Neutrophil (primary cell): ENCODE measurements around the gene CREB3L1.

Source experiments
- H3K27ac ChIP-seq: fragments of 200-600 bp; sonication (generic); 2 replicates; pipeline ENCODE4 v1.5.1; 2016; ENCODE audit warnings: mild to moderate bottlenecking, moderate library complexity
- H3K27me3 ChIP-seq: fragments of 200-600 bp; sonication (generic); 2 replicates; pipeline ENCODE4 v1.6.0; 2016; ENCODE audit warnings: mild to moderate bottlenecking
- H3K36me3 ChIP-seq: fragments of 200-600 bp; sonication (generic); 2 replicates; pipeline ENCODE4 v1.5.1; 2017
- H3K4me1 ChIP-seq, 2 experiments: fragments of 200-600 bp in 1 of 2; sonication (generic) in 1 of 2; 1 replicate in 1 of 2; 2 replicates in 1 of 2; pipeline versions ENCODE4 v1.5.1 to v1.6.1; 2013 to 2016; ENCODE audit warnings: low read depth in 1 of 2, low read length in 1 of 2, mild to moderate bottlenecking in 1 of 2, moderate library complexity in 1 of 2; ENCODE audit not compliant: control insufficient read depth in 1 of 2, insufficient read depth in 1 of 2
- H3K4me3 ChIP-seq, 2 experiments: fragments of 200-600 bp in 1 of 2; sonication (generic) in 1 of 2; 1 replicate in 1 of 2; 2 replicates in 1 of 2; pipeline ENCODE4 v1.5.1; 2013 to 2016; ENCODE audit warnings: low read depth in 1 of 2, low read length in 1 of 2, mild to moderate bottlenecking in 1 of 2, moderate library complexity in 1 of 2
- H3K9me3 ChIP-seq: fragments of 200-600 bp; sonication (generic); 2 replicates; pipeline ENCODE4 v1.5.1; 2016
- TF ChIP-seq, protein P1 (sequence below): fragments of 200-600 bp; sonication (generic); IDR thresholded peaks from 2 replicates; pipeline ENCODE4 v1.5.1; 2016; ENCODE audit warnings: antibody characterized with exemption

The CREB3L1 gene

DNA sequence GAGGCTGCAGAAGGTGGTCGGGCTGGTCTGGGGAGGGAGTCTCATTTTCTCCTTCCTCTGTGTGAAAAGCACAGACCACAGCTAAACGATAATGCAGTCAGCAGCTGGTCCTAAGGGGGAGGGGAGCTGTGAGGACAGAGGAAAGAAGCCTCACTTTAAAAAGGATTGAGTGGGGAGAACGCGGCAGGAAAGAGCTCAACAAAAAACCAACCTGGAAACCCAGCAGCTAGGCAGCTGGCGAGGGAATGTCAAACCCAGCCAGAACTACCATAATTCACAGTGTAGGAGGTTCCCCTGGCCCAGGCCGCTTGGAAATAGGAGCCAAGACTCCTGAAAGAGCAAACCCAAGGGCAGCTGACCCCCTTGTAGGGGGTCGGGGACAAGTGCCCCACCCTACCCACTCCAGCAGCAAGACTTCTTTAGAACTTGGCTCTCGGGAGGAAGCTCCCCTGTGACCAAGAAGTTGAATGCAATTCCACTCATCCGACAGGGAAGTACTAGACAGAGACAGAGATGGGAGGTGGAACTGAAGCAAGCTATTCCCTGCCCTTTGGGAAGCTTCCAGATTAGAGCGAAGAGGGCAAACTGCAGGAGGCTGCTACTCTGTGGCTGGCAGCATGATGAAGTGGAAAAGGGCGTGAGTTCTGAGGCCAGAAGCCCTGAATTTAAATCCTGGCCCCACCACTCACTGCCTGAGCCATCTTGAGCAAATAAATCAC lies 53.3 kb downstream of the CREB3L1 start:
- TF ChIP-seq, protein P1, sequence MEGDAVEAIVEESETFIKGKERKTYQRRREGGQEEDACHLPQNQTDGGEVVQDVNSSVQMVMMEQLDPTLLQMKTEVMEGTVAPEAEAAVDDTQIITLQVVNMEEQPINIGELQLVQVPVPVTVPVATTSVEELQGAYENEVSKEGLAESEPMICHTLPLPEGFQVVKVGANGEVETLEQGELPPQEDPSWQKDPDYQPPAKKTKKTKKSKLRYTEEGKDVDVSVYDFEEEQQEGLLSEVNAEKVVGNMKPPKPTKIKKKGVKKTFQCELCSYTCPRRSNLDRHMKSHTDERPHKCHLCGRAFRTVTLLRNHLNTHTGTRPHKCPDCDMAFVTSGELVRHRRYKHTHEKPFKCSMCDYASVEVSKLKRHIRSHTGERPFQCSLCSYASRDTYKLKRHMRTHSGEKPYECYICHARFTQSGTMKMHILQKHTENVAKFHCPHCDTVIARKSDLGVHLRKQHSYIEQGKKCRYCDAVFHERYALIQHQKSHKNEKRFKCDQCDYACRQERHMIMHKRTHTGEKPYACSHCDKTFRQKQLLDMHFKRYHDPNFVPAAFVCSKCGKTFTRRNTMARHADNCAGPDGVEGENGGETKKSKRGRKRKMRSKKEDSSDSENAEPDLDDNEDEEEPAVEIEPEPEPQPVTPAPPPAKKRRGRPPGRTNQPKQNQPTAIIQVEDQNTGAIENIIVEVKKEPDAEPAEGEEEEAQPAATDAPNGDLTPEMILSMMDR, result no peak
- Histone ChIP-seq H3K27me3 (peaks cover 52% of the 10 kb centered on the region), H3K36me3 (no peaks in the 10 kb centered on the region), H3K9me3 (no peaks in the 10 kb centered on the region), H3K4me1 (peaks cover 57 to 72% of the 10 kb centered on the region in 2 experiments), H3K4me3 (no peak overlapping the region), H3K27ac (no peak overlapping the region)

DNA sequence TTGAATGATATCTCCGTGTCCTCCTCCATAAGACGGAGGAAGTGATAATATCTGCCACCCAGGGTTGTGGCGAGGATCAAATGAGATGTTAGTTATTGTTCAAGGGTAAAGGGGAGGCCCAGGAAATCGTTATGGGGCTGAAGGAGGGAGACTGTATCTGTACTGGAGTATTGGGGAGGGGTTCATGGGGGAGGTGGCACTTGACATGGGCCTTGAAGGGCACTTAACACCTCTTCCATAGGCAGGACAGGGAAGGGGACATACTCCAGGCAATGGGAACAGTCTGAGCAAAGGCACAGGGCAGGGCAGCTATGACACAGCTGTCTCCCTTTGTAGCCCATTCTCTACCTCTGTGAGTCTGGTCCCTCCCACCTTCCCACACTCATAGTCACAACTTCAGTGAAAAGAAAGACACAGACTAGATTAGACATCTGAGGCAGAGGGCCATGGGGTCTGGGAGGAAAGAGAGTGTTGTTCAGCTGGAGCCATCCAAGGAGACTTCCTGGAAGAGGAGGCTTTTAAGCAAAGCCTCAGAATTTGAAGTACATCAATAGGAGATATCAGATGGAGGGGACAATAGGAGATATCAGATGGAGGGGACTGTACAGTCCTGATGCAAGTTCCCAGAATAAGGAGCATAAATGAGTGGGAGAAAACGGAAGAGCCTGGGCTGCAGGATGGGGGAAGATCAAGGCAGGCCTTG lies 54.0 kb downstream of the CREB3L1 start:
- H3K4me1 ChIP-seq, result peaks cover 63 to 77% of the 10 kb centered on the region in 2 experiments
- peaks cover 52% of the 10 kb centered on the region for H3K27me3 ChIP-seq
- H3K27ac ChIP-seq, result no peak overlapping the region

DNA sequence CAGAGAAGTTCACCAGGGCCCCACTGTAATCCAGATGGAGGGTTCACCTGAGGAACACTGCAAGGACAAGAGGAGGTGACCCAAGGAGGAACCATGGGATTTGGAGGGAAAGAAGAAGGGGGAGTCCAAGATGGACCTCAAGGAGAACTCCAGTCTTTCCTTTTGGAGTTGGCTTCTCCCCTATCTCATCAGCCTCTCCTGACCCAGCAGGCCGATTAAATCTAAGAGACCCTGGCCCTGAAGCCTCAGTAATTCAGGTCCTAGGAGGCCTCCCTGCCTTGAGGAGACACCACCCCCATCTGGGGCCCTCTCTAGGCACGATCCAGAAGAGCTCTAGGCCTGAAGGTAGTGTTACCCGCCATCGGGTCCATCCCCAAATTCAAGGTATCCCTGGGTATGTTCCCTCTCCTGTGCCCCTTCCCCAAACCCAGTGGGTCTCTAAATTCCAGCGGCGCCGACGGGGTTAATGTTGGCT lies 54.7 kb downstream of the CREB3L1 start:
- Histone ChIP-seq H3K27me3 (peaks cover 52% of the 10 kb centered on the region), H3K4me3 (peak overlapping the region in 1 of 2 experiments; percentile 64), H3K4me1 (peaks cover 63 to 77% of the 10 kb centered on the region in 2 experiments), H3K9me3 (no peaks in the 10 kb centered on the region), H3K36me3 (no peaks in the 10 kb centered on the region), H3K27ac (no peak overlapping the region)
- TF ChIP-seq, protein P1, result no peak

More for the DNA sequence above, 54.0 kb downstream of the CREB3L1 start:
- no peaks in the 10 kb centered on the region for H3K36me3 ChIP-seq
- no peak overlapping the region for H3K4me3 ChIP-seq
- TF ChIP-seq, protein P1, result no peak
- H3K9me3 ChIP-seq, result no peaks in the 10 kb centered on the region

DNA sequence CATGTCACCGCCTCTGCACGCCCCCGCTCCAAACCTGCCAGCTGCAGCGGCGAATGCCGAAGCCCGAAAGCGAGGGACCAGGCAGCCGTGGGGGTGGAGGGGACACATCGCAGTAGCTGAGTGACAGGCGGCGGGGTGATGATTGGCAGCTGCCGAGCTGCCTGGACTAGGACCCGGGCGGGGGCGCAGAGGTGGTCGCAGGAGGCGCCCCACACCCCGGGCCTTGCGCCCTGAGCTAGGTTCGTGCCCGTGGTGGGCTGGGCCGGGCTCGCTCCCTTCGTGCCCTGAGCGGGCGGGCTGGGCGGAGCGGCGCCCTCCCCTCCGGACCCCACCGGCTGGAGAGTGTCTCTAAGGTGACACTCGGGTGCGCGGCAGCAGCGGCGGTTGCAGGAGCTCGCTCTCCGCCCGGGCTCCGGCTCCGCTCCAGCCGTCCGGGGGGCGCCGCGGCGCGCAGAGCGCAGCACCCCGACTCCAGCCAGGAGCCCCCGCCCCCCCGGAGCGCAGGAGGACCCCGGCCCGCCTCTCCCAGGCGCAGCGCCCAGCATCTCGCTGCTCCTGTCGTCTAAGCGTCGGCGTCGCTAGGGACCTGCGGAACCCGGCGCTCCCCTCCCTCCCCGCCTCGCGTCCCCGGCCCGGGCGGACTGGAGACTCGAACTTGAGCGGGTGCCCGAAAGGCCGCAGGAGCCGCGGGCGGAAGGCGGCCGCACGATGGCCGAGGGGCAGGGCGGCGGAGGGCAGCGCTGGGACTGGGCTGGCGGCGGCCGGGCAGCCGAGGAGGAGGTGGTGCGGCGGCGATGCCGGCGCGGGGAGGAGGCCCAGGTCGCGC lies 55.3 kb downstream of the CREB3L1 start:
- H3K36me3 ChIP-seq, result no peaks in the 10 kb centered on the region
- peak overlapping the region; percentile 42 to 64 for H3K4me3 ChIP-seq
- peaks cover 63 to 77% of the 10 kb centered on the region in 2 experiments for H3K4me1 ChIP-seq
- peaks cover 52% of the 10 kb centered on the region for H3K27me3 ChIP-seq
- peak overlapping the region; percentile 2 for H3K27ac ChIP-seq
- no peaks in the 10 kb centered on the region for H3K9me3 ChIP-seq
- TF ChIP-seq, protein P1, result no peak

DNA sequence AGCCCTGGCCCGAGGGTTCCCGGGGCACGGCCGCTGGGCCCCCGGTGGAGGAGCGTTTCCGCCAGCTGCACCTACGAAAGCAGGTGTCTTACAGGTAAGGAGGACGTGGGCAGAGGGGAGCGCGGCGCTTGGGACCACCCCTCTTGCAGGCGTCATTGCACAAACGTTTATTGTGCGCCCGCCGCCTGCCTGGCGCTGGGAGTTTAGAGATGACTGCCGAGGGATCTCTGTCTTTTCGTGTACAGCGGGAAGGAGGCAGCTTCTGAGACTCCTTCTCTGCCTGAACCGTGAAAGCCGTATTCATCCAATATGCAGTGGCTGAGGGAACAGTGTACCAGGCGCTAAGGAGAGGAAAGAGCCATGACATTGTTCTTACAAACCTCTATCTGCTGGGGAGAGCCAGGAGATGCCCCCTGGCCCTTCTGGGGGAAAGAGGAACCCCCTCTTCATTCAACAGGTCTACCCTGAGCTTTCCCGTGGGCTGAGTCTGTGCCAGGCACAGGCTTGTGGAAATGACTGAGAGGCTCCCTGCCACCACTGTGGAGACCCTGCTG lies 56.0 kb downstream of the CREB3L1 start:
- peak overlapping the region; percentile 2 for H3K27ac ChIP-seq
- H3K27me3 ChIP-seq, result peaks cover 52% of the 10 kb centered on the region
- TF ChIP-seq, protein P1, result no peak
- H3K36me3 ChIP-seq, result no peaks in the 10 kb centered on the region
- peaks cover 69 to 82% of the 10 kb centered on the region in 2 experiments for H3K4me1 ChIP-seq
- H3K4me3 ChIP-seq, result peak overlapping the region; percentile 42 to 64
- H3K9me3 ChIP-seq, result no peaks in the 10 kb centered on the region
